OCI-M2 (cell line): ENCODE data around the gene GOLGA5.
"Not testable (repeated sequence)": the region's sequence is repeated elsewhere in the genome, so short reads cannot be mapped to it uniquely, and the experiment has no call there.

Source experiments
- DNase-seq: peaks from one replicate; lab custom pipeline; 2025; ENCODE audit not compliant: unreplicated experiment; lab: John Stamatoyannopoulos, UW

Gene GOLGA5

DNA sequence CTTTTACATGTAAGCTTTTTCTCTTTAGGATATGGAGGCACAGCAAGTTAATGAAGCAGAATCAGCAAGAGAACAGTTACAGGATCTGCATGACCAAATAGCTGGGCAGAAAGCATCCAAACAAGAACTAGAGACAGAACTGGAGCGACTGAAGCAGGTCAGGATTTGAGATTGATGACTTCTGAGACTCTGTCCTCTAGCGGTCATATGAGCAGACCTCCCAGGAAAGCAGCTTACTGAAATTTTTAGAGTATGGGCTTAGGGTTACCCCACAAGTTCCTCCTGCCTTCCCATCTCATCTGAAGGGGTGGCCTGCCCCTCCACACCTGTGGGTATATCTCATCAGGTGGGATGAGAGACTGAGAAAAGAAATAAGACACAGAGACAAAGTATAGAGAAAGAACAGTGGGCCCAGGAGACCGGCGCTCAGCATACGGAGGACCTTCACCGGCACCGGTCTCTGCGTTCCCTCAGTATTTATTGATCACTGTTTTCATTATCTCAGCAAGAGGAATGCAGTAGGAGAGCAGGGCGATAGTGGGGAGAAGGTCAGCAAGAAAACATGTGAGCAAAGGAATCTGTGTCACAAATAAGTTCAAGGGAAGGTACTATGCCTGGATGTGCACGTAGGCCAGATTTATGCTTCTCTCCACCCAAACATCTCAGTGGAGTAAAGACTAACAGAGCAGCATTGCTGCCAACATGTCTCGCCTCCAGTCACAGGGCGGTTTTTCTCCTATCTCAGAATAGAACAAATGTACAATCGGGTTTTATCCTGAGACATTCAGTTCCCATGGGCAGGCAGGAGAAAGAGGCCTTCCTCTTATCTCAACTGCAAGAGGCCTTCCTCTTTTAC is 25.8 kb downstream of the GOLGA5 start:
- not testable (repeated sequence) for DNase-seq

DNA sequence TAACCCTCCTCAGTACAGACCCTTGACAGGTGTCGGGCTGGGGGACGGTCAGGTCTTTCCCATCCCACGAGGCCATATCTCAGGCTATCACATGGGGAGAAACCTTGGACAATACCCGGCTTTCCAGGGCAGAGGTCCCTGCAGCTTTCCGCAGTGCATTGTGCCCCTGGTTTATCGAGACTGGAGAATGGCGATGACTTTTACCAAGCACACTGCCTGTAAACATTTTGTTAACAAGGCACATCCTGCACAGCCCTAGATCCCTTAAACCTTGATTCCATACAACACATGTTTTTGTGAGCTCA is 26.4 kb downstream of the GOLGA5 start:
- not testable (repeated sequence) for DNase-seq

DNA sequence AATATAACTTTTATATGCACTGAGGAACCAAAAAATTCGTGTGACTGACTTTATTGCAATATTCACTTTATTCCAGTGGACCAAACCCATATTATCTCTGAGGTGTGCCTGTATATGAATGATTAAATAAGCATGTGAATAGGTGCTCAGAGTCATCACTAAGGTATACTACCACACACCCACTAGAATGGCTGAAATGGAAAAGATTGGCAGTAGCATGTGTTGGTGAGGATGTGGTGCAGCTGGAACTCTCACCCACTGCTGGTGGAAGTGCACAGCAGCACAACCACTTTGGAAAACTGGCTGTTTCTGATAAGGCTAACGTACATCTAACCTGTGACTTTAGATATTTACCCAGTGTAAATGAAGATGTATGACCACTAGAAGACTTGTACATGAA is 36.8 kb downstream of the GOLGA5 start:
- DNase-seq = no peak

DNA sequence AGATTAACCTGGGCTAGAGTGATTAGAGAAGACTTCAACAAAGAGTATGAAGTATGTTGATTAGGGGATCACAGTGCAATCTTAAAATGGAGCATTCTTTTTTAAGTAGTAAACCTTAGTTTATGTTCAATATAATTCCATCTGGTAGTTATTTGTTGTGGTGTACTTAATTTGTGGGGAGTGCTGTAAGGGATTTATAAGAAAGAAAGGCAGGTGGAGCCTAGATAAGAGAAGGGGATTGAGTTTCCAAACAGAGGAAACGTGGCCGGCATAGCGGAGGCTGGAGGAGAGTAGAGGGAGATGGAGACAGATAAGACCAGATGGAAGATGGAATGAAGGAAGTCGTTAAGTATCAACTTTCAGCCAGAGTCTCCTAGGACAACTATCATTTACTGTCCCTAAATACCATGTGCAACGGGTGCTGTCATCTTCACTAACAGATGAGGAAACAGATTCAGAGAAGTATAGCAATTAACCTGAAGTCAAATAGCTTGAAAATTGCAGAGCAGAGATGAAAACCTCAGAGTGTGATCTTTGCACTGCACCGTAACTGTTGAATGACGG is 38.1 kb downstream of the GOLGA5 start:
- DNase-seq = no peak

DNA sequence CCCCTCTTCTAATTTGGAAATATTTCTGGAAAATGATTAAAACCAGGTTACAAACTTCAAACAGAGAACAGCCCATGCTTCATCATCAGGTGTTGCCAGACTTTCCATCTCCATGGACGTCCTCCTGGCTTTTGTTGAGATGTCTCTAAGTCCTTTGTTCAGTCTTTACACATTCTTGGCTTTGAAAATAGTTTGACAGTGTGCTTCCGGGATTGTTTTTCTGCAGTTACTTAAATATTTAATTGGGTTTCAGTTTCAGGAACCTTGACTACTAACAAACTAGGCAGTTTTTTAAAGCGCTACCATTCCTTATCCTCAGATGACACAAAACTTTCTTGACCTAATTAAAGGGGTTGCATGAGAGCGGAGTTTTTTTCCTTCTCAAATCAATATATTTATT is 47.8 kb downstream of the GOLGA5 start:
- DNase-seq = no peak

DNA sequence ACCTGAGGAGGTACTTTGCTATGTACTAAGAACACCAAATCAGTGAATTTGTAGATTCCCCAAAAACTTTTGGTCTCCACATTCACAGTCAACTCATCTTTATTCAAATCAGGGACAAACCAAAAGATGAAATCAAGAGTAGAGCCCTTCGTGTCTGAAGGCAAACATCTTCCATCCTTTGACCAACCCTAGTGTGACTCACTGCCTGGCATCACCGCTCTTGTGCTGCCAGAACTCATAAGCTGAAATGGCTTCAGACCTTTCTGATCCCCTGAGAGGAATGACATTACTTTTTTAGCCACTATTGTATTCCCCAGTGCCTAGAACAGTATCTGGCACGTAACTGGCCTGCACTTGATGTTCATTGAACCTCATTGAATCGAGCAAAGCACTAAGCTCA is 50.1 kb downstream of the GOLGA5 start:
- DNase-seq = no peak

DNA sequence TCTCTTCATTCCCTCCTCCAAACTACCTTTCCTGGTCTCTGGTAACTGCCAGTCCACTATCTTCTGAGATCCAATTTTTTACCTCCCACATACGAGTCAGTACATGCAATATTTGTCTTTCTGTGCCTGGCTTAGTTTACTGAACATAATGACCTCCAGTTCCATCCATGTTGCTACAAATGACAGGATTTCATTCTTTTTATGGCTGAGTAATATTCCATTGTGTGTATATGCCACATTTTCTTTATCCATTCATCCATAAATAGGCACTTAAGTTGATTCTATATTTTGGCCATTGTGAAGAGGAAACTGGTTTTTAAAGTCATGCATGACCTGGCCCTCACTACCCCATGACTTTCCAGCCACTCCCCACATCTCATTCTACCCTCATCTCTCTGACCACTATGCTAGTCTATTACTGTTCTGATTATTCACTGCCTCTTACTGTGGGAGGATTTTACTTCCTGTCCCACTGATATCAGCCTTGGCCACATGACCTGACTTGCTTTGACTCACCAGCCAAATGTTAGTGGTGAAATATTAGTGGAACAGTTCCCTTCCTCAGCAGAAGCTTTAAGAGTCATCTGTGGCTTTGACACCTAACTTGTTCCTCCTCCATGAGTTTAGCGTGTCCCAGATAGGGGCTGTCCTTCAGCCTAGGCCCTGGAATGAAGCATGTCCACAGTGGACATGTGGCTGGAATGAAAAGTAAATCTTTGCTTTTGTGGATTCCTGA is 52.2 kb downstream of the GOLGA5 start:
- no peak for DNase-seq

DNA sequence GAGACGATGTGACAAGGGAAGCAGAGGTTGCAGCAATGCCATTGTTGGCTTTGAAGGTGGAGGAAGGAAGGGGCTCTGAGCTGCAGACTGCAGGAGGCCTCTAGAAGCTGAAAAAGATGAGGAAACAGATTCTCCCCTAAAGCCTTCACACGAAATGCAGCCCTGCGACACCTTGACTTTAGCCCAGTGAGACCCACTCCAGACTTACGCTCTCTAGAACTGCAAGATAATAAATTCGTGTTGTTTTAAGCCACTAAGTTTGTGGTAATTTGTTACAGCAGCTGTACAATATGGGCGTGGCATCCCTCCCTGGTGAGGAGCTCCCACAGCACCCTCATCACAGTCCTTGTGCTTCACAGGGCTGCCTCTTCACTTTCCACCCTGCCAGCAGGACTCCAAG is 53.2 kb downstream of the GOLGA5 start:
- no peak for DNase-seq

DNA sequence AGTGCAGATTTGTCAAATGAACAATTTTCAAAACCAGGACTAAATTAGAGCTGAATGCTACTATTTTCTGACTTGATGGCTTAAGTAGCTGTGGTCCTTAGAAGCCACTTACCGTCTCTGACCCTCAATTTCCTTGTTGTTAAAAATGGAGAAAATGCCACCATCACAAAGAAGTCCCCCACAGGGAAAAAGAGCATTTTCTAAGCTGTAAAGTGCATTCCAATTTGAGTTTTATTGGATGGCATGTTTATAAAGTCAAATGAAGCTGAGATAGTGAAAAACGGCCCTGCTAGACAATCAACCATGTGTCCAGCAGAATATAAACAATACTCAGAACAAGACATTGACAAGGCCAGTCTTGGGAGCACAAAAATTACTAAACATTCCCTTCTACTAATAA is 53.6 kb downstream of the GOLGA5 start:
- no peak for DNase-seq

DNA sequence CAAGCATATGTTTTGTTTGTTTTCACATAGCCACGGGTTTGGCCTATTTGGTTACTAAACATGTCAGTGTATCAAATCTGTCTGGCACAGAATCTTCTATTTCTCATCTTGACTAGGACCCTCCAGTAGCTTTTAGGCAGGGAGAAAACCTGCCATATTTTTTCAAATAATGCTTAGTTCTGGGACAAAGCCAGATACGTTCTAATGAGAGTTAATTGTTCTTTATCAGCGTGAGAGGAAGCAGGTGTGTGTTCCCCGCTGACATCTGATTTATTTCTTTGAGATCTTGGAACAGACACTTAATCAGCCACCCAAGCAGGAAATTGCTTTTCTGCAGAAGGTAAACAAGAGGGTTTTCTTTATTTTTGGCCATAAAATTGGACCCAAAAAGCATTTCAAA is 54.8 kb downstream of the GOLGA5 start:
- no peak for DNase-seq

DNA sequence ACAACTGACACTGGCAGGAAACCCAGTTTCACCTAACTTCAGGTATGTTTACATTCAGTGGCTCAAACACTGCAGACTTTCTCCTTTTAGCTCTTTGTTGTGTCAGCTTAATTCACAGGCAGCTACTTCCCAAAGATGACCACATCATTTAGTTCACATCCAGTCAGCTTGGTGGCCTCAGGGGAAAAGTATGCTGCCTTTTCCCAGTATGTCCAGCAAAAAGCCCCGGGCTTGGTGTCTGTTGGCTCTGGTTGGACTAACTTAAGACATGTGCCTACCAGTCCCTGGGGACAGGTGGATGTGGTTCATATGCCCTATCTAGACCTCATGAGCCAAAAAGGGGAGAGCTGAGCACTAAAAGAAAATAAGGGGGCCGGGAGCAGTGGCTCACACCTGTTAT is 56.4 kb downstream of the GOLGA5 start:
- DNase-seq = no peak

DNA sequence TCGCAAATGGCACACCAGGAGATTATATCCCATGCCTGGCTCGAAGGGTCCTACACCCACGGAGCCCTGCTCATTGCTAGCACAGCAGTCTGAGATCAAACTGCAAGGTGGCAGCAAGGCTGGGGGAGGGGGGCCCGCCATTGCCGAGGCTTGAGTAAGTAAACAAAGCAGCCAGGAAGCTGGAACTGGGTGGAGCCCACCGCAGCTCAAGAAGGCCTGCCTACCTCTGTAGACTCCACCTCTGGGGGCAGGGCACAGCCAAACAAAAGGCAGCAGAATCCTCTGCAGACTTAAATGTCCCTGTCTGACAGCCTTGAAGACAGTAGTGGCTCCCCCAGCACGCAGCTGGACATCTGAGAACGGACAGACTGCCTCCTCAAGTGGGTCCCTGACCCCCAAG is 59.0 kb downstream of the GOLGA5 start:
- DNase-seq = not testable (repeated sequence)

DNA sequence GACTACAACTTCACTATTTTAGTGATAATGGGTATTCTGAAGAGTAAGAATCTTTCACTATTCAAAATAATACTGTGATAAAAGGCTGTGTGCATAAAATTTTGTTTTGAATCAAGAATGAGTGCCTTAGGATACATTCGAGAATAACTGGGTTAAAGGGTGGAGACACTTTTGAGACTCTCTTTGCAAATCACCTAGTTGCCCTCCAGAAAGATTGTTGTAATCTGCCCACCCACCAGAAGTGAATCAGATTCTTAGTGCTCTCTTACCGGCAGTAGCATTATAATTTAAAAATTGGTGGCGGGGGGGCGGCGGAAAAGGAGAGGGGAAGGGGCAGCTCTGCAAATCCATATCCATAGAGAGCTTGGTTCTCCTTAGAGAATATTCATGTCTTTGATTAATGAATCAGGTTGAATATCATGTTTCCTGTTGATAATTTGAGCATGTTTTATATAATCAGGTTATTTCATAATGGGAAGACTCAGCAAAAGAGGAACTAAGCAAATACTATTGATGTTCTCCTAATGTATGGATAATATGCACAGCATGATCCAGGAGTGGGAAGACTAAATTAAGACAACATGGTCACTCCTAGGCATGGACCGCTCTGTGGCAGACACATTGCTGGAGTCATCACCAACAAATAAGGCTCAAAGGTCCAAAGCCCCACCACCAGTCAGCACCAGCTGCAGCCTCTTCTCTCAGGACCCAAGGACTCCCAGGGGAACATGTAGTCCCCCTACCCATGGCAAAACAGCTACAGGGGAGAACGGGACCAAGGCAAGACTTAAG is 66.1 kb downstream of the GOLGA5 start:
- DNase-seq = no peak

DNA sequence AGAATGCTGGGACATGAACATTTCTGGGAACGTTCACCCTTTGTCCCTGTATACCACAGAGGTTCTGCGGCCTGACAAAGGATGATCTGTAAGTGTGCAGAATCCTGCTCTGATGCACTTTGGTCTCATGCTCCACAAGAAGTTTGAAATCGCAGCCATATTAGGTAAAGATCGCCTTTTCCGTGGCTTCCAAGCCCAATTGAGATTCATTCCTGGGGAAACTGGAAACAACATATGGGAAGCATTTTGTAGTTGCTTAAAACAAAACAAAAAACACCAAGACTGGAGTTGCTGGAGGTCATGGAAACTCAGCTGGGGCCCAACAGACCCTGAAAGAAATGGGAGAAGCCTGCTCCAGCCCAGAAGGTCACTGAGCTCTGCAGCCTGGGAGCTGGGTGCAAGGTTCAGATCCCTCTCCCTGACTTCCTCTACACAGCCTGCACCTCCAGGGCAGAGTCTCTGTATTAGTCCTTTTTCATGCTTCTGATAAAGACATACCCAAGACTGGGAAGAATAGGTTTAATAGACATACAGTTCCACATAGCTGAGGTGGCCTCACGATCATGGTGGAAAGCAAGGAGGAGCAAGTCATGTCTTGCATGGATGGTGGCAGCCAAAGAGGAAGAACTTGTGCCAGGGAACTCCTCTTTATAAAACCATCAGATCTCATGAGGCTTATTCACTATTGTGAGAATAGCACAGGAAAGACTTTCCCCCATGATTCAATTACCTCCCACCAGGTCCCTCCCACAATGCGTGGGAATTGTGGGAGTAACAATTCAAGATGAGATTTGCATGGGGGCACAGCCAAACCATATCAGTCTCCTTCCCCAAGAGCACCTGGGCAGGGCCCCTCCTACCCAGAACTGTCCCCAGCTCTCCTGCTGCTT is 68.0 kb downstream of the GOLGA5 start:
- DNase-seq = no peak

DNA sequence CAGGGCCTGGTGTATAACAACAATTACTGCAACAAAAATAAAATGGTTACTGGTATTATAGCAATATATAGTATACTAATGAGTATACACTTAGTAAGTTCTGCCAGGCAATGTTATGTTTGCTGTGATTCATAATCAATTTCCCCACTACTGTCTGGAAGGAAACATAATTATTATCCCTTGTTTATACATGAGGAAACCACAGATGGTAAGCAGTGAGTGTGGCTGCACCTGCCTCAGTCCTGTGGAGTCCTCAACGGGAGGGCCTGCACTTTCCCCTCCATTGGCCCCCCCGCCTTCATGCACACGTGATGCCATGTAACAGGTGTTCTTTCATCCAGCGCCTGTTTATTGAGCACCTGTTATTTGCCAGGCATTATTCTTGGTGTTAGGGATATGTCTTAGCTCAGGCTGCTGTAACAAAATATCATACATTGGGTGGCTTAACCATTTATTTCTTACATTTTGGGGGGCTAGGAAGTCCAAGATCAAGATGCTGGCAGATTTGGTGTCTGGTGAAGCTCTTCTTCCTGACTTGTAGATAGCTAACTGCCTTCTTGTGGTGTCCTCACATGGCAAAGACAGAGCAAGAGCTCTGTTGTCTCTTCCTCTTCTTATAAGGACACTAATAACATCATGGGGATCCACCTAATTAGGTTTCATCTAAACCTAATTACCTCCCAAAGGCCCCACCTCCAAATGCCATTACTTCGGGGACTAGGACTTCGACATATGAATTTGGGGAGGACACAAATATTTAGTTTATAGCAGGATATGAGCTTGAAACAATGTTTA is 69.4 kb downstream of the GOLGA5 start:
- DNase-seq = no peak

DNA sequence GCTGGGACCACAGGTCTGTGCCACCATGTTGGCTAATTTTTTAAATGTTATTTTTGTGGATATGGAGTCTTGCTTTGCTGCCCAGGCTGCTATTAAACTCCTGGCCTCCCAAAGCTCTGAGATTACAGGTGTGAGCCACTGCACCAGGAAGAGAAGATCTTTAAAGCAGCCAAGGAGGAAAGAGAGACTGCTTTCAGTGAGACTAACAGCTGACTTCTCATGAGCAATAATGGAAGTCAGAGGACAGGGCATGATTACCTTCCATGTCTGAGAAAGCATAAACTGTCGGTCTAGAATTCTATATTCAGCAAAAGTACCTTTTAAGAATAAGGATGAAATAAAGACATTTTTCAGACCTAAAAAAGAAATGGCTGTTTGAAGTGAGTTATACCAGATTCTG is 71.6 kb downstream of the GOLGA5 start:
- no peak for DNase-seq

DNA sequence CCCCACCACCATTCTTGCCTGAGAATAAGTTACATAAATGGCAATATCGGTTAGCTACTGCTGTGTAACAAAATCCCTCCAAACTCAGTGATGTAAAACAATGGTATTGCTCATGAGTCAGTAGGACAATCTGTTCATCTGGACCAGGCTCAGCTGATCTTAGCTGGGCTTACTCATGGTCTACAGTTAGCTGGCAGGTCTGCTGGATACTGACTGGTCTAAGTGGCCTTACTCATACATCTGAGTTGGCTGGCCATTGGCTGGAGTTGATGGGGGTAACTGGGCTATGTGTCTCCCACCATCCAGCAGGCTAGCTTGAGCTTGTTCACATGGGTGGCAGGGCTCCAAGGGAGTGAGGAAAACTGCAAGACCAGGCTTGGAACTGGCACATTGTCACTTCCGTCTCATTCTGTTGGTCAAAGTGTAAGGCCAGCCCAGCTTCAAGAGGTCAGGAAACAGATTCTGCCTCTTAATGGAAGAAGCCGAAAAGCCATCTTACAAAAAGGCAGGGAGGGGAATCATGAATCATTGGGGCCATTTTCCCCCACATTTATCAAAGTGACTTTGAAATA is 72.2 kb downstream of the GOLGA5 start:
- DNase-seq = no peak

DNA sequence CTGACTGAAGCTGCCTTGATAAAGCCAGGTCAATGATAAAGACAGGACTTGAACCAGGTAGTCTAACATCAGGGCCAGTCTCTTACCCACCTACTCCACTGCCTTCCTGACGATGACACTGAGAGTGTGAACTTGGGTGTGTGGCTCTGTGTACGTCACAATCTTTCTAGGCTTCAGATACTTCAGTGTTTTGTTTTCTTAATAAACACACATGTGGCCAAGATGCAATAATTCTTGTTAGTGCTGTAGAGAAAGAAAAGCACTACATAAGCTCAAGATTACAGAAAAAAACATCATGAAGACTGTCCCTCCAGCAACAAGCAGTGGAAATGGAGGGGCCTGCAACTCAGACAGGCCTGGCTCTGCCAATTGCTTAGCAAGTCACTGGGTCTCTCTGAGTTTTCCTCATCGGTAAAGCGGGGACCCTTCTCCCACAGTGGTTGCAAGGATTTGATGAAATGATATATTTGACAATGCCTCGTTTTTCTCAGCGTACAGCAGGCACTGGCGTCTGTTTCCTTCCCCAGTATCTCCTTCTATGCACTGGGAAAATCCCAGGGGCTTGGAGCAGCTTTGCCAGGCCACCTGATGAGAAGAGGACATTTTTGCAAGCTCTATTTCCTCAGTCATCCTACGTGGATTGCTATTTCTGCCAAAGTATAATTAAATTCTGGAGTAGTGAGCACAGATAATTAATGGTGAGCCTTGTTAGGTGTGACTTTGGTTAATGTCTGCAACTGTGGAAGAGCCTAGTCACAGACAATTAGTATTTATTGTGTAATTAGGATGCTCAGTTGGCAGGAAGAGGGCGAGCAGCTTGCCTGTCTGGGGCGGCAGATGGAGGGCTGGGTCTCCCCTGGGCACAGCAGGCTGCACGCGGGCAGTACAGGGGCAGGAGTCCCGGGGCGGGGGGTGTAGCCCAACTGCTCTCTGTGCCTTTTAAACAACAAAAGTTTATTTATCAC is 73.1 kb downstream of the GOLGA5 start:
- no peak for DNase-seq
